Measurements from ENCODE around the gene VMP1. TPM values are rescaled to one million over a fixed set of nuclear protein-coding genes. Genes with fewer than 3 reads are reported as not detected.

VMP1 gene
- total and polyA plus RNA-seq, 4 donors: 92.5 to 249 (median 157) TPM

- no peak for DNase-seq
- Histone ChIP-seq H3K27me3 (ENCODE audit: control insufficient read depth in 3 of 3, insufficient read depth in 3 of 3, low read length in 2 of 3) (no peaks in the 10 kb centered on the region), H3K4me1 (ENCODE audit: control insufficient read depth in 5 of 5, insufficient read depth in 5 of 5, low read length in 5 of 5) (no peaks in the 10 kb centered on the region), H3K36me3 (ENCODE audit: control insufficient read depth in 4 of 4, insufficient read depth in 4 of 4, low read length in 4 of 4) (peaks cover 19 to 70% (median 44%) of the 10 kb centered on the region in 4 donors), H3K9me3 (ENCODE audit: control insufficient read depth in 4 of 4, insufficient read depth in 3 of 4, low read length in 3 of 4) (no peaks in the 10 kb centered on the region), H3K4me3 (no peak overlapping the region), H3K9ac (ENCODE audit: insufficient read depth in 1 of 2, low read length in 2 of 2) (no peak overlapping the region), H3K27ac (ENCODE audit: low read depth in 1 of 2, low read length in 1 of 2) (no peak overlapping the region)
- ATAC-seq (ENCODE audit: insufficient read depth, low FRiP score): no peak
- TF ChIP-seq CTCF (IDR thresholded peaks at IDR 0.05; ENCODE audit: control extremely low read depth, extremely low read depth): no peak
- WGBS, 2 donors: 94 to 96% methylated on average over 2 of the region's 2 CpGs
Observed at GRCh38 chr17:59694344-59694743, 13.1 kb upstream of the VMP1 start.

GRCh38 chr17:59695945-59696681 is 11.3 kb upstream of the VMP1 start:
- ATAC-seq (ENCODE audit: insufficient read depth, low FRiP score) (no peak), DNase-seq (no peak)
- H3K4me1 ChIP-seq (ENCODE audit: control insufficient read depth in 5 of 5, insufficient read depth in 5 of 5, low read length in 5 of 5): no peaks in the 10 kb centered on the region
- TF ChIP-seq CTCF (IDR thresholded peaks at IDR 0.05; ENCODE audit: control extremely low read depth, extremely low read depth): no peak
- WGBS, 2 donors: 52 to 66% methylated on average over 3 of the region's 3 CpGs
- H3K36me3 ChIP-seq (ENCODE audit: control insufficient read depth in 4 of 4, insufficient read depth in 4 of 4, low read length in 4 of 4): peaks cover 21 to 58% (median 42%) of the 10 kb centered on the region in 4 donors
- no peak overlapping the region for H3K4me3 ChIP-seq
- H3K9ac ChIP-seq (ENCODE audit: insufficient read depth in 1 of 2, low read length in 2 of 2): no peak overlapping the region
- H3K27me3 ChIP-seq (ENCODE audit: control insufficient read depth in 3 of 3, insufficient read depth in 3 of 3, low read length in 2 of 3): no peaks in the 10 kb centered on the region
- H3K27ac ChIP-seq (ENCODE audit: low read depth in 1 of 2, low read length in 1 of 2): no peak overlapping the region
- H3K9me3 ChIP-seq (ENCODE audit: control insufficient read depth in 4 of 4, insufficient read depth in 3 of 4, low read length in 3 of 4): peaks cover 0 to 1% (median 0%) of the 10 kb centered on the region in 4 donors

- H3K4me3 ChIP-seq: no peak overlapping the region
- no peak overlapping the region for H3K27ac ChIP-seq (ENCODE audit: low read depth in 1 of 2, low read length in 1 of 2)
- DNase-seq: no peak
- ATAC-seq (ENCODE audit: insufficient read depth, low FRiP score): no peak
- peaks cover 19 to 57% (median 41%) of the 10 kb centered on the region in 4 donors for H3K36me3 ChIP-seq (ENCODE audit: control insufficient read depth in 4 of 4, insufficient read depth in 4 of 4, low read length in 4 of 4)
- no peaks in the 10 kb centered on the region for H3K4me1 ChIP-seq (ENCODE audit: control insufficient read depth in 5 of 5, insufficient read depth in 5 of 5, low read length in 5 of 5)
- 85 to 91% methylated on average over 2 of the region's 2 CpGs for WGBS, 2 donors
- H3K9ac ChIP-seq (ENCODE audit: insufficient read depth in 1 of 2, low read length in 2 of 2): no peak overlapping the region
- TF ChIP-seq CTCF (IDR thresholded peaks at IDR 0.05; ENCODE audit: control extremely low read depth, extremely low read depth): no peak
- peaks cover 0 to 1% (median 0%) of the 10 kb centered on the region in 4 donors for H3K9me3 ChIP-seq (ENCODE audit: control insufficient read depth in 4 of 4, insufficient read depth in 3 of 4, low read length in 3 of 4)
- H3K27me3 ChIP-seq (ENCODE audit: control insufficient read depth in 3 of 3, insufficient read depth in 3 of 3, low read length in 2 of 3): no peaks in the 10 kb centered on the region
Observed at GRCh38 chr17:59696682-59697277, 10.7 kb upstream of the VMP1 start.

All from lung (tissue), 12 donors.